Testis (tissue), 2 donors: ENCODE results near the gene SMIM32.

ENCODE experiments used
- POLR2A ChIP-seq: fragments of 450-650 bp; IDR thresholded peaks from one replicate; pipeline ENCODE4 v1.6.1; 2017; ENCODE audit warnings: antibody characterized with exemption, mild to moderate bottlenecking, moderate library complexity
- TF ChIP-seq, protein P1 (sequence below), 3 experiments: fragments of 450-650 bp in 2 of 3; fragments of 200-600 bp in 1 of 3; sonication (generic) in 1 of 3; IDR thresholded peaks; one replicate each; pipeline ENCODE4 v1.5.1; 2016 to 2019; ENCODE audit warnings: antibody characterized with exemption in 3 of 3, mild to moderate bottlenecking in 2 of 3, moderate library complexity in 1 of 3

DNA sequence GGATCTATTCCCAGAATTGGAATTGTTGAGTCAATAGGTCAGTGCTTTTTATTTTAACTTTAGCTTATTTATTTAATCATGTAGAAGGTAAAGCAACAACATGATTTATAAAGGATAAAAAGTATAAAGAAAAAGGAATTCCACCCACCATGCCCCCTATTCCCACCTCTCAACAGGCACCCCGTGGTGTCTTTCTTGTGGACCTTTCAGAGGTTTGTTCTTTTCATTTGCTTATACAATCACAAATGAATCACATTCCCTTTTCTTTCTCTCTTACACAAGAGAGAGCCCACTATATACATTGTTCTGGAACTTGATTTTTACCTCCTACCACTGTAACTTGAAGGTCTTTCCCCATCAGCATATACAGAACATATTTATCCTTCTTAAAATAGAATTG is 37.2 kb upstream of the SMIM32 start:
- no peak for TF ChIP-seq POLR2A
- TF ChIP-seq, protein P1, sequence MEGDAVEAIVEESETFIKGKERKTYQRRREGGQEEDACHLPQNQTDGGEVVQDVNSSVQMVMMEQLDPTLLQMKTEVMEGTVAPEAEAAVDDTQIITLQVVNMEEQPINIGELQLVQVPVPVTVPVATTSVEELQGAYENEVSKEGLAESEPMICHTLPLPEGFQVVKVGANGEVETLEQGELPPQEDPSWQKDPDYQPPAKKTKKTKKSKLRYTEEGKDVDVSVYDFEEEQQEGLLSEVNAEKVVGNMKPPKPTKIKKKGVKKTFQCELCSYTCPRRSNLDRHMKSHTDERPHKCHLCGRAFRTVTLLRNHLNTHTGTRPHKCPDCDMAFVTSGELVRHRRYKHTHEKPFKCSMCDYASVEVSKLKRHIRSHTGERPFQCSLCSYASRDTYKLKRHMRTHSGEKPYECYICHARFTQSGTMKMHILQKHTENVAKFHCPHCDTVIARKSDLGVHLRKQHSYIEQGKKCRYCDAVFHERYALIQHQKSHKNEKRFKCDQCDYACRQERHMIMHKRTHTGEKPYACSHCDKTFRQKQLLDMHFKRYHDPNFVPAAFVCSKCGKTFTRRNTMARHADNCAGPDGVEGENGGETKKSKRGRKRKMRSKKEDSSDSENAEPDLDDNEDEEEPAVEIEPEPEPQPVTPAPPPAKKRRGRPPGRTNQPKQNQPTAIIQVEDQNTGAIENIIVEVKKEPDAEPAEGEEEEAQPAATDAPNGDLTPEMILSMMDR (IDR thresholded peaks at IDR 0.05) = no peak
